HEK293T (cell line): ENCODE results near the gene GALNT12.

Experiments
- BHLHE40 ChIP-seq: fragments of 450-650 bp; IDR thresholded peaks from 2 replicates; pipeline ENCODE4 v1.6.1; 2016; ENCODE audit warnings: mild to moderate bottlenecking, moderate library complexity, borderline replicate concordance
- CTBP1 ChIP-seq: fragments of 450-650 bp; IDR thresholded peaks from 2 replicates; pipeline ENCODE4 v1.6.1; 2016; ENCODE audit warnings: borderline replicate concordance
- ELF4 ChIP-seq: fragments of 450-650 bp; IDR thresholded peaks from 2 replicates; pipeline ENCODE4 v1.6.1; 2017; ENCODE audit warnings: antibody characterized with exemption
- FOXA1 ChIP-seq: fragments of 450-650 bp; IDR thresholded peaks from 2 replicates; pipeline ENCODE4 v1.6.1; 2016; ENCODE audit warnings: mild to moderate bottlenecking
- FOXM1 ChIP-seq: fragments of 450-650 bp; IDR thresholded peaks from 2 replicates; pipeline ENCODE4 v1.6.1; 2017; ENCODE audit warnings: mild to moderate bottlenecking, borderline replicate concordance
- L3MBTL2 ChIP-seq: fragments of 450-650 bp; conservative IDR thresholded peaks from 2 replicates; pipeline ENCODE4 v1.6.1; 2016; ENCODE audit warnings: mild to moderate bottlenecking
- LEF1 ChIP-seq: fragments of 450-650 bp; IDR thresholded peaks from 2 replicates; pipeline ENCODE4 v1.6.1; 2017; ENCODE audit warnings: mild to moderate bottlenecking, borderline replicate concordance
- NFRKB ChIP-seq: fragments of 450-650 bp; IDR thresholded peaks from 2 replicates; pipeline ENCODE4 v1.6.1; 2016; ENCODE audit warnings: mild to moderate bottlenecking, moderate library complexity
- SP1 ChIP-seq: fragments of 450-650 bp; IDR thresholded peaks from 2 replicates; pipeline ENCODE4 v1.6.1; 2017
- SUZ12 ChIP-seq: fragments of 450-650 bp; IDR thresholded peaks from 2 replicates; pipeline ENCODE4 v1.6.1; 2016; ENCODE audit warnings: mild to moderate bottlenecking
- TARDBP ChIP-seq: fragments of 450-650 bp; IDR thresholded peaks from 2 replicates; pipeline ENCODE4 v1.6.1; 2016

GRCh38 chr9:98778251-98778650 lies 29.2 kb upstream of the GALNT12 start:
- TF ChIP-seq FOXM1 (no peak), BHLHE40 (no peak), TARDBP (no peak), FOXA1 (no peak), L3MBTL2 (no peak), CTBP1 (no peak), NFRKB (no peak), LEF1 (no peak), SUZ12 (no peak), ELF4 (no peak), SP1 (no peak)
